Measurements from ENCODE around the gene CYBB. TPM values are rescaled to one million over a fixed set of nuclear protein-coding genes. Genes with fewer than 3 reads are reported as not detected.

Gene CYBB
- total RNA-seq, 4 donors from 2014 or later, result 0.73 to 3.7 (median 2.6) TPM

DNA sequence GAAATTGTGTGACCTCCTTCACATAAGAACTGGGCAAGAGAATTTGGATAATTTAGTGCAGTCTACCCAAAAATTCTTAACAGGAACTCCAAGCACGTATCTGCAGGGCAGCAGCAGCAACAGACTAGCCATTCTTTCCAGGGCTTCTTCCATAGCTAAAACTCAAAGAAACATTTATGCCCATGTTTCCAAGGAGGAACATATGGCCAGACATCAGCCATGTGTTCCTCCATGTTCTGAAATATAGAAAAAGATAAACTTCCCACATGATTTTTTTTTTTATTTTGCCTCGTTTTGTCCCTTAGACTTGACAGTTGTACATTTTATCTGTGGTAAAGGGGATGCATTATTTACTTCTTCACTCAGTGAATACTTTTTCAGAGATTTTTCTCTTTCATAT, 27.6 kb upstream of the CYBB start:
- Histone ChIP-seq H3K9me3 (no peaks in the 10 kb centered on the region), H3K27me3 (no peaks in the 10 kb centered on the region), H3K36me3 (no peaks in the 10 kb centered on the region), H3K4me3 (no peak overlapping the region), H3K4me1 (no peaks in the 10 kb centered on the region), H3K27ac (no peak overlapping the region)
- 64% methylated on average over 2 of the region's 2 CpGs for WGBS
- TF ChIP-seq POLR2AphosphoS5 (IDR thresholded peaks at IDR 0.05), result no peak
- TF ChIP-seq CTCF (IDR thresholded peaks at IDR 0.05), result no peak
- no peak for TF ChIP-seq EP300 (IDR thresholded peaks at IDR 0.05)
- no peak for TF ChIP-seq POLR2A (IDR thresholded peaks at IDR 0.05)
- no peak for DNase-seq (ENCODE audit: low spot score in 2 of 2)

- Histone ChIP-seq H3K27ac (no peak overlapping the region), H3K9me3 (no peaks in the 10 kb centered on the region), H3K36me3 (no peaks in the 10 kb centered on the region), H3K4me3 (no peak overlapping the region), H3K27me3 (no peaks in the 10 kb centered on the region), H3K4me1 (no peaks in the 10 kb centered on the region)
- TF ChIP-seq POLR2A (IDR thresholded peaks at IDR 0.05) (no peak), EP300 (IDR thresholded peaks at IDR 0.05) (no peak), POLR2AphosphoS5 (IDR thresholded peaks at IDR 0.05) (no peak), CTCF (IDR thresholded peaks at IDR 0.05) (no peak)
- DNase-seq (ENCODE audit: low spot score in 2 of 2), result no peak
Measured at GRCh38 chrX:37752936-37753335, 26.9 kb upstream of the CYBB start.

DNA sequence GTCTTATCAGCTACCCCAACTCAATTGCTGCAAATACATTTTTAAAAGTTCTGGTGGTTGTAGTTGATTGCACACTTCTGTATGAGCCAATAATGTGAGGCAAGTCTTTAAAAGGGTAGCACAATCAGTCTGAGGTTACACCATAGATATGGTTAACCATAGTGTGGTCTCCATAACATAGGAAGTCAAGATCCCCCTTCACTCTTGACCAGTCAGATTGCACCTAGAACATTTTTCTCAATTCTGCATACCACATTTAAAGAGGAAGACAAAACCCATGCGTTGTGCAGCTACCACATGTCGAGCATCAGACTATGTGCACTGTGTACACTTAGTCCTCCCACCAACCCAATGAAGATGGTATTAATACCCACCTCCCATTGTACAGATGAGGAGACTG, 26.5 kb upstream of the CYBB start:
- no peaks in the 10 kb centered on the region for H3K27me3 ChIP-seq
- no peaks in the 10 kb centered on the region for H3K36me3 ChIP-seq
- no peaks in the 10 kb centered on the region for H3K4me1 ChIP-seq
- H3K27ac ChIP-seq, result no peak overlapping the region
- H3K4me3 ChIP-seq, result no peak overlapping the region
- no peaks in the 10 kb centered on the region for H3K9me3 ChIP-seq
- 85% methylated on average over 2 of the region's 2 CpGs for WGBS
- DNase-seq (ENCODE audit: low spot score in 2 of 2), result no peak
- no peak for TF ChIP-seq CTCF (IDR thresholded peaks at IDR 0.05)
- TF ChIP-seq POLR2AphosphoS5 (IDR thresholded peaks at IDR 0.05), result no peak
- TF ChIP-seq POLR2A (IDR thresholded peaks at IDR 0.05), result no peak
- TF ChIP-seq EP300 (IDR thresholded peaks at IDR 0.05), result no peak

GRCh38 chrX:37754516-37754915, 25.3 kb upstream of the CYBB start:
- Histone ChIP-seq H3K36me3 (no peaks in the 10 kb centered on the region), H3K27me3 (no peaks in the 10 kb centered on the region), H3K9me3 (no peaks in the 10 kb centered on the region), H3K4me1 (no peaks in the 10 kb centered on the region), H3K4me3 (no peak overlapping the region), H3K27ac (no peak overlapping the region)
- TF ChIP-seq CTCF (IDR thresholded peaks at IDR 0.05), result no peak
- no peak for TF ChIP-seq POLR2AphosphoS5 (IDR thresholded peaks at IDR 0.05)
- TF ChIP-seq POLR2A (IDR thresholded peaks at IDR 0.05), result no peak
- no peak for TF ChIP-seq EP300 (IDR thresholded peaks at IDR 0.05)
- WGBS, result 84% methylated on average over 2 of the region's 2 CpGs
- DNase-seq (ENCODE audit: low spot score in 2 of 2), result no peak

GRCh38 chrX:37755025-37755424, 24.8 kb upstream of the CYBB start:
- Histone ChIP-seq H3K27ac (no peak overlapping the region), H3K4me1 (no peaks in the 10 kb centered on the region), H3K4me3 (no peak overlapping the region), H3K9me3 (no peaks in the 10 kb centered on the region), H3K36me3 (no peaks in the 10 kb centered on the region), H3K27me3 (no peaks in the 10 kb centered on the region)
- TF ChIP-seq EP300 (IDR thresholded peaks at IDR 0.05) (no peak), POLR2AphosphoS5 (IDR thresholded peaks at IDR 0.05) (no peak)
- DNase-seq (ENCODE audit: low spot score in 2 of 2), result no peak

GRCh38 chrX:37757082-37757481, 22.8 kb upstream of the CYBB start:
- no peak for DNase-seq (ENCODE audit: low spot score in 2 of 2)
- Histone ChIP-seq H3K27ac (no peak overlapping the region), H3K9me3 (no peaks in the 10 kb centered on the region), H3K4me3 (no peak overlapping the region), H3K4me1 (no peaks in the 10 kb centered on the region), H3K36me3 (no peaks in the 10 kb centered on the region), H3K27me3 (no peaks in the 10 kb centered on the region)
- TF ChIP-seq EP300 (IDR thresholded peaks at IDR 0.05) (no peak), POLR2A (IDR thresholded peaks at IDR 0.05) (no peak), CTCF (IDR thresholded peaks at IDR 0.05) (no peak)
